GM18520 (cell line): ENCODE data around the gene NEK5.
"Not testable (repeated sequence)": the region's sequence is repeated elsewhere in the genome, so short reads cannot be mapped to it uniquely, and the experiment has no call there.

Experiments
- ATAC-seq: cut with Tn5 transposase; IDR thresholded peaks from one replicate; pipeline ENCODE4 v1.9.1; 2021; ENCODE audit not compliant: unreplicated experiment

NEK5 gene, protein sequence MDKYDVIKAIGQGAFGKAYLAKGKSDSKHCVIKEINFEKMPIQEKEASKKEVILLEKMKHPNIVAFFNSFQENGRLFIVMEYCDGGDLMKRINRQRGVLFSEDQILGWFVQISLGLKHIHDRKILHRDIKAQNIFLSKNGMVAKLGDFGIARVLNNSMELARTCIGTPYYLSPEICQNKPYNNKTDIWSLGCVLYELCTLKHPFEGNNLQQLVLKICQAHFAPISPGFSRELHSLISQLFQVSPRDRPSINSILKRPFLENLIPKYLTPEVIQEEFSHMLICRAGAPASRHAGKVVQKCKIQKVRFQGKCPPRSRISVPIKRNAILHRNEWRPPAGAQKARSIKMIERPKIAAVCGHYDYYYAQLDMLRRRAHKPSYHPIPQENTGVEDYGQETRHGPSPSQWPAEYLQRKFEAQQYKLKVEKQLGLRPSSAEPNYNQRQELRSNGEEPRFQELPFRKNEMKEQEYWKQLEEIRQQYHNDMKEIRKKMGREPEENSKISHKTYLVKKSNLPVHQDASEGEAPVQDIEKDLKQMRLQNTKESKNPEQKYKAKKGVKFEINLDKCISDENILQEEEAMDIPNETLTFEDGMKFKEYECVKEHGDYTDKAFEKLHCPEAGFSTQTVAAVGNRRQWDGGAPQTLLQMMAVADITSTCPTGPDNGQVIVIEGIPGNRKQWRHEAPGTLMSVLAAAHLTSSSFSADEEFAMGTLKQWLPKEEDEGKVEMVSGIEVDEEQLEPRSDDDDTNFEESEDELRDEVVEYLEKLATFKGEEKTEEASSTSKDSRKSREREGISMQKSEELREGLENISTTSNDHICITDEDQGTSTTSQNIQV

DNA sequence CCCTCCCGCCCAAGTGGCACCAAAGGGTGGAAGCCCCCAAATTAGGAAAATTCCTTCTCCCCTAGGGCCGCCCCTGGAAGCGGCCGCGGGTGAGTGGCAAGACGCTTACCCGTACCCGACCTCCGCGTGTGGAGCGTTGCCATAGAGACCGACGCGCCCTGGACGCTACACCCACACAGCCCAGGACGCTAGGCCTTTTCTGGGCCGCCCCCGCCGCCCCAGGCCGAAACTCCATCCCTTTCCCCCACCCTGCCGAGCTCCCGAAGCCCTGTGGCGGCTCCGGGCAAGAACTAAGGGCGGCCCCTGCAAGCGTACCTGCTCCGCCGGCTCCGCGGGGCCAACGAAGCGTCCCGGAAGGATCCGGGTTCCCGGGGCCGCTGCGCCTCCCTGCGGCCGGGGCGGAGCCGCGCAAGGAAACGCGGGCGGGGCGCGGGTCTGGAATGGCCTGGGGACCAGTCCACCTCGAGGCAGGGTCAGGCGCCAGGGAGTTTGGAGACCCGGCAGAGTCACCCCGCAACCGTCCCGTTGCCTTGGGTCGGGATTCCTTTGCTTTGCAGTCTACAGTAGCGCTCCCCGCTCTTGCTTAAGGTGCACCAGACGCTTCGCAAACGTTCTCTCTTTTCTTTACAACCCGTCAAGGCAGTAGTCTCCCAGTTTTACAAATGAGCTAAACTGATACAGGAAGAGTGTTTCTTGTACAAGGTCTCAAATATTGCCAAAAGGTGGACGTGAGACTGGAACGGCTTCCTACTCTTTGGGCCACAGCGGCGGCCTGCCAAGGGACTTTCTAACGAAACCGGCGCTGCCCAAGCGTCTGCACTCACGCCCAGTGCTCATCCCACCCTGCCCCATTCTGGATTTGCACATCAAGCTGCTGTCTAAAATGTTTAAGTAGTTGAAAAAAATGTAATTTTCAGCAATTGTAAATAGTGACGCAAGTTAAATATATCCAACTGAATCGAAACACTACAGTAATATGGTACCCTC lies at the start of gene NEK5:
TSS of gene NEK5 (minus strand) at position 360 of the 987 bp plus-strand sequence. CDS start 1,591 bp downstream, outside the sequence.
- ATAC-seq = no peak

DNA sequence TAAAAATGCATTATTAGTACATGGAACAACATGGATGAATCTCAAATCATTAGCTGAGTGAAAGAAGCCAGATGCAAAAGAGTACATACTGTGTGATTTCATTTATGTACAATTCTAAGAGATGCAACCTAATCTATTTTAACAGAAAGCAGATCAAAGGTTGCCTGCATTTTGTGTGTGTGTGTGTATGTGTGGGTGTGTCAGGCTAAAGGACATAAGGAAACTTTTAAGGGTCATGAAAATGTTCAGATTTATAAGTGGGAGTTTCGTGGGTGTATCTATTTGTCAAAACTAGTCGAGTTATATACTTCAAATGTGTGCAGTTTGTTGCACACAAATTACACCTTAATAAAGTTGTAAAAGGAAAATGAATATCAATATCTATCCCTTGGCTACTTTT lies 48.4 kb upstream of the NEK5 start:
- no peak for ATAC-seq

DNA sequence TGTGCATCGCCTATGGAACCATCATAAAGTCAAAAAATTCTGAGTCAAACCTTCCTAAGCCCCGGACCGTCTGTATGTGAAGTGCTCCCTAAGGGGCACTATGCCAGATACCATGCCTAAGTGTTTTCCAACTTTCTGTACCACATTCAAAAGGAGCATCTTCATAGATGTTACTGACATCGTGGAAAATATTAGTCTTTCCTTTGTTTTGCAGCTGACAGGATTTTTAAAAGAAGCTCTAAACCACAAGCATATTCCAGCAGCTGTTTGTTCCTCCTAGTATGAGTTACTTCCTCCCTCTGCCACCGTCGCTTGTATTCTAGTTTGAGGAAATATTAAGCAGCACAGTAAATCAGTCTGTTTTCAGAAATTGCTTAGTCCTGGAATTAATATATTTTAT lies 45.1 kb upstream of the NEK5 start:
- ATAC-seq = not testable (repeated sequence)

DNA sequence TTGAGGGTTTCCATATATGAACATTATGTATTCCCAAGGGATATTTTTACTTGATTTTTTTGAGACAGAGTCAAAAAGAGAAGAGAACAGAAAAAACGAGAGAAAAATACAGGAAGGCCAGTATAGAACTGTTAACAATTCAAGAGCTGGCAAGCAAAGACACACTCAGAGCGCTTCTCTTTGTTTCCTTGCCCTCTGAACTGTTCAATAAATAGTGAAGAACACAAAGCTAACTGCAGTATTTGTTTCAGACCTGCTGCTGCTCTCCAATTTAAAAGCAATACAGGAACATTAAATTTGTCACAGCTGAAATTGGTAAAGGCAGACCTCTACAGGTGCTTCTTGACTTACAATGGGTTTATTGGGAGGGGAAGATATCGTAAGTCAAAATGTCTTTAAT lies 44.5 kb upstream of the NEK5 start:
- no peak for ATAC-seq

DNA sequence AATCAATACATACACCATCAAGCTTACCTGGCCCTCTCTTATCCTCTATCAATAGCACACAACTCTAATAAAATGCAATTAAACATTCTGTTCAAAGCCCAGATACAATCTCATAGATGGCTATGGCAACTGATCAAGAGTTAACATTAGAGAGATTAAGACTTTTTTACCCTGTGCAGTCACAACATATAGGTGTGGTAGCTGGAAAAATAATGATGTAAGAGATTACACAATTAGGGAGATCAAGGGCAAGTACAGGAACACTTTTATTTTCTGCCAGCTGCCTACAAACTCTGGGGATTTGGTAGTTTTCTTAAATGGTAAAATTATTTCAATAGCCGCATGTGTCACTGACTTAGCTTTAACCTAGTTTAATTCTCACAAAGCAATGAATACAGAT lies 42.8 kb upstream of the NEK5 start:
- not testable (repeated sequence) for ATAC-seq

DNA sequence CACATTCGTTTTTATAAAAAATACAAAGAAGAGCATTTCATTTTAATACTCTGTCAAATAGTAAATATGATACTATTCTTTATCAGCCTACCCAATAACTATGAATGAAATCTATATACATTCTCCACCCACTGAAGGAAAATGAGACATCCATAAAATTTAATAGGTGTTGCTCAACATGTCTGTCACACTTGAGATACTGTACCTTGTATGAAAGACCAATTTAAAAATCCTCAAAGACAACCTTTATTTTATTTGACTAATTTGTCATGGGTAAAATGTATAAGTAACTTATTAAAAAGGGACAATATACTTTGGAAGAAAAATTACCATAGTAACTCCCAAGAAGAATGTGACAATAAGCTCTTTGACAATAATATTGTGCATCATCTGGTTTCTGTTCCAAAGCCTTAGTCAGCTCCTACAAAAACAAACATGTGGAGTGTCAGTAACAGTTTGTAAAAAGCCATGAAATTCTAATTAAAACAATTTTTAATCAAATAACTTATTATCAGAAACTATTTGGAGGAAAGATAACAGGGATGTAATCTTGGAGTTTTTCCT lies 42.0 kb upstream of the NEK5 start:
- not testable (repeated sequence) for ATAC-seq

DNA sequence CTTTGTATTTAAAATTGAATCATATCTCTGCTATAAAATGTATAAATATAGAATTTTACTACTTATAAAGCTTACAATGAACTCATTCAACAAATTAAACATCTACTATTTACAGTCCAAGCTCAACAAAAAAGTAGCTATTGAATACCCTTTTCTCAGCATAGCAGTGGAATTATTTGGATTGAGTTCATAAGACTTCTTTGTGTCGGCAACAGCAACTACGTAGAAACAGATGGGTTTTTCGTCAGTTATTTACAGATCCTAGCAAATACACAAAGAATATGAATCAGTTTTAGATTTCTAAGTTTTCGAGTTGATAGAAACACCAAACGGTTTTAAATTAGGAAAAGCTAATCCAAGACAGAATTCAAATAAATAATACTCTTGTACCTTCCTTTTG lies 41.0 kb upstream of the NEK5 start:
- ATAC-seq = no peak

DNA sequence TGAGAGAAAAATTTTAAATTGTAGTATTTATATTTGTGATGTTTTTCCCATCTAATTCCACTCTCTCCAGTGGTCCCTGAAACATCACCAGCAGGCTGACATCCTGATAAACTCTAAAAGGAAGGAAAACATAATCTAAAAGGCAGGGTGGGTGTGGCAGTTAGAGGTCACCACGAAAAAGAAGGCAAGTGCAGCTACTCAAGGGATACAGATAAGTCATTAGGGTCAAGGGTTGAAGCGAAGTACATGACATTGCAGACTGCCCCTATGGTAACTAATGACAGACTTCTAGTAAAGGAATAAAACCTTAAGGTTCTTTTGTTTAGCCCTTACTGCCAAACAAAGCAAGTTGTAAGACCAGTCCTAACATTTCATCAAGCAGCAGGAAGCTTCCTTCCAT lies 36.5 kb upstream of the NEK5 start:
- no peak for ATAC-seq

DNA sequence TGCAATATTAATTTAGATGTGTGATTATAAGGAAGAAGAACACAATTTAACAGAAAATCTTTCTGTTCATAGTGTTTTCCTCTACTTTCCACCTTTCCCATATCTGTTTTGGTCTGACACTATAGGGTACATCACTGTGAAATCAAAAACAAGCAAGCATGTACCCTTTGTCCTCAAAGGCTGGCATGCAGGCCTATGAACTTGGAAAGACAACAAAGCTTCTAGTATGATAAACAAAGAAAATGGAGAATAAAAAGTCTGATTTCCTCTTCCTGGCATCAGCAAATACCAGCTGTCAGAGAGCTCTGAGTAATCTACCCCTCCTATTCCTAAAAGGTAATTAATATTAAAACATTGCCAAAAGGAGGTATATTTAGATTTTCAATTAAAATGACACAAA lies 36.1 kb upstream of the NEK5 start:
- no peak for ATAC-seq

DNA sequence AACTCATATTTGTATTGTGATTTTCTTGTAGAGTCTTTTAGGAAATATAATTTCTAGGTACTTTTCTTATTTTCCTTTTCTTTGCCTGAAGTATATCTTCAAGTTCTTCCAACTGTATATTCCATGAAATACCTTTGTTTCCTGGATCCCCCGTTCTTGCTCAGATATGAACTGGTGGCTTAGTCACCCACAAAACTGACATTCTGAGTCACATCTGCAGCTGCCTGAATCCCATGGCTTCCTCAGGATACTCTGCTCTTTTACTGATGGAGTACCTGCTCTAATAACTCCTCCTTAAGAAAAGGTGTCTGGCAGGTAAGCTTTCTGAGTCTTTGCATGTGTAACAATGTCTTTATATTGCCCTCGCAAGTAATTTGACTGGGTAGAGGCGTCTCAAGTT lies 35.0 kb upstream of the NEK5 start:
- ATAC-seq = not testable (repeated sequence)

DNA sequence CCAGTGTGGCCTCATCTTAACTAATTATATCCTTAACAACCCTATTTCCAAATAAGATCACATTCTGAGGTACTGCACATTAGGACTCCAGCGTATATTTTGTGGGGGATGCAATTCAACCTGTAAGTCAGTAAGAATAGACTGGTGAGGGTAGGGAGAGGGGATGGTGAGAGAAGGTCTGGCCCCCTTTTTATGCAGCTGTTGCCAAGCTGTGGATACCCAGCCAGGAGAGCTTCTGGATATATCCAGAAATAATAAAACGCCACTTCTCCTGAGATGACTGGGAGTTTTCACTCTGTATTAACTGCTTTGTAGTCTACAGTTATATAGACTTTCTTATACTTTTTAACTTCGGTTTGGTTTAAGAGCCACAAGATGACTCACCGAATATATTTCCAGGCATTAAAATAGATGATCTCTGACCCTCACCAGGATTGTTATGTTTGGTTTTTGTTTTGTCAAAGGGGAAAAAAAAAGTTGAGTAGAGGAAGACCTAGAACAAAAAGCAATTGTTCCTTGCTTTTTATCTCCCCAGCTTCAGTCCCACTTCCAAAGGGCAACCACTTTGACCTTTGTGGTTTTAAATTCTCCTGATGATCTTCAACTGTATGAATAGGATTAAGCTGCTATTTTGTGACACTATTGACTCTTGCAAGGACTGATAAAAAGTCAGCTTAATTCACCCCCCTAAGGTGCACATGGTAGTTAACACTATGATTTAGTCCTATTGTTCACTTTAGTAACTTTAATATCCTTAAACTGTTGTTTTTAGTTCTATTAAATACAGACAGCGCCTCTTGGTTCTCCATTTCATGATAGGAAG lies 33.6 kb upstream of the NEK5 start:
- ATAC-seq = no peak

DNA sequence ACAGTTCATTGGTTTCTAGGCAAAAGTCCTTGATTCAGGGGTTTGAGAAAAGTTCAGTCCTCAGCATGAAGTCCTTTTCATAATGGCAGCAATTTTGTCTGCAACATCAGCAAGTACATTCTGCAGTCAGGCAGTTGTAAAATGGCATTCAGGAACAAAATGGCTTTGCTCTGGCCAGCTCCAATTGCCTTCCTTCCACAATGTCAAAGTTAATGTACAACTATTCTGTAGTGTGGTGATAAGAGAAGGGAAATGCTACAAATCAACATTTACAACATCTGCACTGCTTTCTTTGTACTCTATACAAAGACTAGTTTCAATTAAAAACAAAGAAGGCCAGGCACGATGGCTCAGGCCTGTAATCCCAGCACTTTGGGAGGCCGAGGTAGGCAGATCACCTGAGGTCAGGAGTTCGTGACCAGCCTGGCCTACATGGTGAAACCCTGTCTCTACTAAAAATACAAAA lies 32.3 kb upstream of the NEK5 start:
- no peak for ATAC-seq

DNA sequence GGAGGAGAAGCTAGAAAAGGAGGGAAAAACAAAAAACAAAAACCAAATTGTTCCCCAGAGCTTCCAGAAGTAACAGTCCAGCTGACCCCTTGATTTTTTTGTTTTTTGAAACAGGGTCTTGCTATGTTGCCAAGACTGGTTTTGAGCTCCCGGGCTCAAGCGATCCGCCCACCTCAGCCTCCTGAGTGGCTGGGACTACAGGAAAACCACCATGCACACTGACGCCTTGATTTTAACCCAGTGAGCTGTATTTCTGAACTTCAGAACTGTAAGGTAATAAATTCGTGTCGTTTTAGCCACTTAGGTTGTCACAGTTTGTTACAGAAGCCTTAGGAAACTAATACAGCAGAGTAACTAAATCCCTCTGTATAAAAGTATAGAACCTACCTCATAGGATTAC lies 31.6 kb upstream of the NEK5 start:
- no peak for ATAC-seq

DNA sequence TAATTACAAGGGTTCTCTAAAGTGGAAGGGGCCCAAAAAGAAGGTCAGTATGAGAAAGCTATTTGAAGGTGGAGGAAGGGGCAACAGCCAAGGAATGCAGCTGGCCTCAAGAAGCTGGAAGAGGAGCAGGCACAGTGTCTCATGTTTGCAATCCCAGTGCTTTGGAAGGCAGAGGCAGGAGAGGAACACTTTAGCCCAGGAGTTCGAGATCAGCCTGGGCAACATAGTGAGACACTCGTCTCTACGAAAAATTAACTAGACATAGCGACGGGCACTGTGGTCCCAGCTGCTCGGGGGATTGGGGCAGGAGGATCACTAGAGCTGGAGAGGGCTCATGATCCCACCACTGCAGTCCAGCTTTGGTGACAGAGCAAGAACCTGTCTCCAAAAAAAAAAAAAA lies 31.2 kb upstream of the NEK5 start:
- ATAC-seq = no peak

DNA sequence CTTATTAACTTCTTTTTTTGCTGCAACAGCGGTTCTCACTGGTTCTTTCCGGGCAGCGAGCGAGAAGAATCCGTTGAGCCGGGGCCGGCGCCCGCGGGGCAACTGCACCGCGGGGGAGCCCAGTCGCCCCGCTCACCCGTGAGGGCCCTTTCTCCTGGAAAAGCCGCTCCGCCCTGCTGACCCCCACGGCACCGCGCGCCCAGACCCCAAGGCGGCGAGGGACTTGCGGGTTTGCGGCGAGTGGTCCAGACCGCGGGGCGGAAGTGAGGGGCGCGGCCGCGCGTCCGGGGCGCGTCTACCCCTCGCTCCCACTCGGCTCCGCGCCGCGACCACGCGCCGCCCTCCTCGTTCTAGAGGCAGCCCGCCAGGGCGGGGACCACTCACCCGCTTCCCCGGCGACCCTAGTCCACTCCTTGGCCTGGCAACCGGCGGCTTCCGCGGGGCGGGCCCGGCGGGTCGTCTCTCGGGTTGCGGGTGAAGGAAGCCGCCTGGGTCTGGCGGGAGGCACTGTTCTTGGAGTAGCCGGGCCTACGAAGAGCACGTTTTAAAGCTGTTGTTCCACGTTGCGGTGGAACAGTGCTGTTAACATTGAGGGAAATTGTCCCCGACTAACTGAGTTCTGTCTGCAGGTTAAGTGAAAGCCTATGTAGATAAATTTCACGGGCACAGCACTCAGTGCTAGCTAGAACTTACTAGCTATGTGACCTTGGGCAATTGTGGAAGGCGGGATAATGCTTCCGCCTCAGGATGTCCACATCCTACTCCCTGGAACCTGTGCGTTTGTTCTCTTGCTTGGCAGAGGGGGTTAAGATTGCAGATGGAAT lies 30.5 kb upstream of the NEK5 start, which contains the start of gene NEK3:
TSS of gene NEK3 (minus strand) at position 439 of the 824 bp plus-strand sequence. CDS start 3,406 bp downstream, outside the sequence.
- ATAC-seq = peak; percentile 62

DNA sequence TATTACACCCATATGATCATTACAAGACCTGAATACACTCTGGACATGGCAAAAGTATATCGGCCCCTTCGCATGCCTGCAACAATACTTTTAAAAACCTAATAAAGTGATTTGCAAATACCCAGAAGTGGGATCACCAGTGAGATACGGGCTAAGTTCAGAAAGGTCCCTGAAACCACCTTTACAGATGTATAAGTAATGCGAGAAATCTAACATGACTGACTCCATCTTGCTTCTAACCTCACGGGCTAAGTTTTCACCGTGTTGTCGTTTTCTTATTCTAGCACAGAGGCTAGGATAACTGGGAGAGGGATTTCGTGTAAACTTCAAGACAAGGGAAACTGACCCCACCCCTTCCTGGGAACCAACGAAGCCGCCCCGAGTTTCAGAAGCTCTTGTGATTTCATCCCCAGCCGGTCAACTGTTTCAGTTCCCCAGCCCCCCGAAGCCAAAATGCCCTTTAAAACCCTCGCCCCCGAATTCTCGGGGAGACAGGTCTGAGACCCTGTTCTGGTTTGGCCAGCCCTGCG lies 29.8 kb upstream of the NEK5 start:
- ATAC-seq = no peak

DNA sequence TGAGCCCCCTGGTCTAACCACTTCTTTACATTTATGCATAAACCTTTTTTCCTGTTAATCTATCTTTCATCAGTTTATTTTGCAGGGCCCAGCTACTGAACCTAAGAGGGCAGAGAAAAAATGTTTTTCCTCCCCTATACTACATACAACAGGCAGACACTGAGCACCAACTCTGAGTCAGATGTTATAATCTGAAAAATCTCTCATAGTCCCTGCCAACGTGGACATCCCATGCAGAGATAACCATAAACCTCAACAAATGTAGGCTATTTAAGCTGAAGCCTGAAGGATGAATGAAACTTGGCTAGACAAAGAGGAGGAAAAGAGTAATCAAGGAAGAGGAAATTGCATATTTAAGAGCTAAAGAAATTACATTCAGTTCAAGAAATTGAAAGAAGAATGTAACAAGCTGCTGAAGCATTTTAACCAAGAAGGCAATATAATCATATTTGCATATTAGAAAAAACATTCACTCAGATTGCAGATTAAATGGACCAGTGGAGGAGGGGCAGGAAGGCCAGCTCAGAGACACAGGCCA lies 27.9 kb upstream of the NEK5 start:
- ATAC-seq = no peak

DNA sequence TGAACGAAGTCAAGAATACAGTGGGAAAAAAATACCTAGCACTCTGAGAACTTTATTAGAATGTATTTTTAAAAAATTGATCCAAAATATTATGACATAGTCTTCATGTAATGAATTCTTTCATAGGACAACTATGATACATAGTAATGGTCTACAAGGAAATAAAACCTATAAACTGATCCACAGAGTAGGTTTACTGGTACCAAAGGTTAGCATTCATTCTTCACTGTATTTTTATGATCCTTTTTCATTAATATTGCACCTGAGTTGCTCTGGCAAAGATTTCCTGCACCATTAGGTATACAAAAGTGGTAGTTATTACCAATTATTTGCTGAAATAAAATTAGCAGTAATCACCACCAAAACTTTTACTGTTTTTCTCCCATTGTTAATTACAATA lies 26.3 kb upstream of the NEK5 start:
- ATAC-seq = no peak
